B cell (primary cell): ENCODE data around the gene FEZ2.

Experiments used
- CTCF ChIP-seq: fragments of 200-600 bp; IDR thresholded peaks from one replicate; pipeline ENCODE4 v1.8.0; 2022; ENCODE audit warnings: antibody characterized with exemption, mild to moderate bottlenecking
- EZH2 ChIP-seq: IDR thresholded peaks from 2 replicates; pipeline ENCODE4 v1.6.1; 2012; ENCODE audit warnings: borderline replicate concordance, low read depth, mild to moderate bottlenecking, moderate library complexity, low read length; ENCODE audit not compliant: insufficient read depth, poor library complexity, severe bottlenecking

DNA sequence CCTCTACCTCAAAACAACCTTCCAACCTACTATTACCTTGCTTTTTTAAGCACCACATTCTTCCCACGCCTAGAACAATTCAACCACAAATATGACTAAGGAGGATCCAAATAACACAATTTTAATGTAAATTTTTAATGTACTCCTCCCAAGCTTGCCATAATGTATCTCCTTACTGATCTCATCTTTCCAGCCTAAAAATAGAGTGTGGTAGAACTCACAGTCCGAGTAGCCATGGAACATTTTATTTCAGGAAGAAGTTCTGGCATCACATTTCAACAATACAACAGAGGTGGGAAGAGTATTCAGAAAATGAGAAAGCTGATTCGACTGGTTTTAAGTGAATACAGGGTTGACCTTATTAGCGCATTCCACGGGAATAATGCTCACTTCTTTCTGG, 15.4 kb downstream of the FEZ2 start:
- no peak for TF ChIP-seq CTCF
- TF ChIP-seq EZH2: no peak
